K562 (cell line): Measurements from ENCODE around the gene OSBP2.

Source experiments
- CTCF ChIP-seq, 3 experiments: IDR thresholded peaks in 2 of 3; conservative IDR thresholded peaks in 1 of 3; 2 replicates each; pipeline ENCODE4 v1.5.1; 2011 to 2012; ENCODE audit warnings: low read length in 3 of 3, mild to moderate bottlenecking in 3 of 3, control low read depth in 2 of 3, improper control_type of control experiment in 1 of 3, inconsistent platforms in 1 of 3, low read depth in 1 of 3, mixed read lengths in 1 of 3, moderate library complexity in 1 of 3; ENCODE audit not compliant: insufficient read depth in 2 of 3
- GABPA ChIP-seq: fragments of 200-800 bp; sonication (Bioruptor generic); conservative IDR thresholded peaks from 2 replicates; pipeline ENCODE4 v1.6.1; 2016; ENCODE audit warnings: low read depth, missing genetic modification characterization, missing compliant biosample characterization
- KLF10 ChIP-seq: fragments of 250-450 bp; sonication (Bioruptor Pico); IDR thresholded peaks from 2 replicates; pipeline ENCODE4 v1.6.1; 2021; ENCODE audit warnings: matching md5 sums
- SRF ChIP-seq, 2 experiments: fragments of 250-450, 450-650 bp in 1 of 2; sonication (Bioruptor Pico) in 1 of 2; sonication (generic) in 1 of 2; formaldehyde crosslinking; IDR thresholded peaks; 2 replicates each; pipeline versions ENCODE4 v1.5.0 to v1.5.1; 2020 to 2022; ENCODE audit warnings: mild to moderate bottlenecking in 1 of 2, missing genetic modification reagents in 1 of 2

- TF ChIP-seq SRF (CRISPR knock-in tag; IDR thresholded peaks at IDR 0.05) (no peak), GABPA (tag) (no peak), CTCF (IDR thresholded peaks at IDR 0.05 in 2 of 3, conservative IDR thresholded peaks at IDR 0.05 in 1 of 3; ENCODE audit: insufficient read depth in 2 of 3, low read depth in 1 of 3, low read length in 3 of 3) (no peak), KLF10 (CRISPR knock-in tag) (no peak)
Observed at GRCh38 chr22:30945653-30946052, 251.0 kb downstream of the OSBP2 start.
